ENCODE data around the gene TBC1D30. TPM values are rescaled to one million over a fixed set of nuclear protein-coding genes. Genes with fewer than 3 reads are reported as not detected.

The TBC1D30 gene
- total RNA-seq, 4 donors from 2014 or later = 7.0 to 31.3 (median 9.0) TPM

GRCh38 chr12:64918344-64918743 lies 93.9 kb downstream of the TBC1D30 start:
- Histone ChIP-seq H3K9me3 (no peaks in the 10 kb centered on the region), H3K36me3 (no peaks in the 10 kb centered on the region), H3K27me3 (no peaks in the 10 kb centered on the region), H3K4me1 (no peaks in the 10 kb centered on the region), H3K27ac (no peak overlapping the region), H3K4me3 (replicated peaks in 1 of 3) (no peak overlapping the region)
- no peak for DNase-seq
- WGBS, 2 donors = 93 to 96% methylated on average over 2 of the region's 2 CpGs
- TF ChIP-seq POLR2A (IDR thresholded peaks at IDR 0.05) = no peak
- TF ChIP-seq CTCF (IDR thresholded peaks at IDR 0.05) = no peak
- intact Hi-C loops (cut with DNase I) = no loop called here

GRCh38 chr12:64918801-64919200 lies 94.4 kb downstream of the TBC1D30 start:
- intact Hi-C loops (cut with DNase I) = no loop called here
- no peak overlapping the region for H3K27ac ChIP-seq
- no peaks in the 10 kb centered on the region for H3K9me3 ChIP-seq
- no peaks in the 10 kb centered on the region for H3K36me3 ChIP-seq
- no peaks in the 10 kb centered on the region for H3K4me1 ChIP-seq
- 85 to 100% methylated on average over 2 of the region's 2 CpGs for WGBS, 2 donors
- no peaks in the 10 kb centered on the region for H3K27me3 ChIP-seq
- H3K4me3 ChIP-seq (replicated peaks in 1 of 3) = no peak overlapping the region
- no peak for TF ChIP-seq CTCF (IDR thresholded peaks at IDR 0.05)
- TF ChIP-seq POLR2A (IDR thresholded peaks at IDR 0.05) = no peak
- no peak for DNase-seq

- intact Hi-C loops (cut with DNase I) = no loop called here
- no peak overlapping the region for H3K4me3 ChIP-seq (replicated peaks in 1 of 3)
- H3K36me3 ChIP-seq = no peaks in the 10 kb centered on the region
- no peaks in the 10 kb centered on the region for H3K4me1 ChIP-seq
- H3K9me3 ChIP-seq = no peaks in the 10 kb centered on the region
- H3K27ac ChIP-seq = no peak overlapping the region
- DNase-seq = no peak
- H3K27me3 ChIP-seq = no peaks in the 10 kb centered on the region
- no peak for TF ChIP-seq POLR2A (IDR thresholded peaks at IDR 0.05)
- TF ChIP-seq CTCF (IDR thresholded peaks at IDR 0.05) = no peak
These were observed 98.4 kb downstream of the TBC1D30 start for GRCh38 chr12:64922853-64923252.

- Histone ChIP-seq H3K27me3 (no peaks in the 10 kb centered on the region), H3K27ac (no peak overlapping the region), H3K36me3 (no peaks in the 10 kb centered on the region), H3K9me3 (no peaks in the 10 kb centered on the region), H3K4me3 (replicated peaks in 1 of 3) (no peak overlapping the region), H3K4me1 (no peaks in the 10 kb centered on the region)
- intact Hi-C loops (cut with DNase I) = no loop called here
- TF ChIP-seq POLR2A (IDR thresholded peaks at IDR 0.05) (no peak), CTCF (IDR thresholded peaks at IDR 0.05) (no peak)
- no peak for DNase-seq
These were observed 99.1 kb downstream of the TBC1D30 start for GRCh38 chr12:64923536-64923935.

Other genes starting within 250 kb of the TBC1D30 start
- gene RASSF3, start 214.2 kb upstream of the TBC1D30 start, total RNA-seq = 10 to 100 TPM in 2 of 4 donors, 1 to 10 TPM in 2; 7.3 to 18.7 (median 11.2) TPM
- gene GNS, start 65.2 kb upstream of the TBC1D30 start, total RNA-seq = 100 to 1,000 TPM; 130 to 174 (median 160) TPM